Measurements from ENCODE around the gene TAS2R10.

The TAS2R10 gene

GRCh38 chr12:10826258-10826657 is at the start of gene TAS2R10:
Gene TAS2R10 (minus strand): TSS chr12:10826358. CDS start chr12:10826269, 89 bp downstream.
- no peak for DNase-seq (ENCODE audit: low read depth in 1 of 2, low spot score in 1 of 2)
- in situ Hi-C loops (cut with HindIII; ENCODE audit: low pct_unique_long_range_greater_than_20kb, low sequenced_read_pairs), result no loop called here
- TF ChIP-seq JUND (IDR thresholded peaks at IDR 0.05; ENCODE audit: low read depth), result no peak

- no peak for DNase-seq (ENCODE audit: low read depth in 1 of 2, low spot score in 1 of 2)
- no peak for TF ChIP-seq JUND (IDR thresholded peaks at IDR 0.05; ENCODE audit: low read depth)
- in situ Hi-C loops (cut with HindIII; ENCODE audit: low pct_unique_long_range_greater_than_20kb, low sequenced_read_pairs), result no loop called here
Measured at GRCh38 chr12:10873378-10873777, 47.2 kb upstream of the TAS2R10 start.

- in situ Hi-C loops (cut with HindIII; ENCODE audit: low pct_unique_long_range_greater_than_20kb, low sequenced_read_pairs), result no loop called here
- no peak for TF ChIP-seq JUND (IDR thresholded peaks at IDR 0.05; ENCODE audit: low read depth)
- peak in 1 of 2 experiments; percentile 46 for DNase-seq (ENCODE audit: low read depth in 1 of 2, low spot score in 1 of 2)
Measured at GRCh38 chr12:10867381-10867780, 41.2 kb upstream of the TAS2R10 start.

- in situ Hi-C loops (cut with HindIII; ENCODE audit: low pct_unique_long_range_greater_than_20kb, low sequenced_read_pairs), result no loop called here
- TF ChIP-seq JUND (IDR thresholded peaks at IDR 0.05; ENCODE audit: low read depth), result no peak
Measured at GRCh38 chr12:10863512-10864218, 37.5 kb upstream of the TAS2R10 start.

GRCh38 chr12:10861366-10861765 is 35.2 kb upstream of the TAS2R10 start:
- no peak for TF ChIP-seq JUND (IDR thresholded peaks at IDR 0.05; ENCODE audit: low read depth)
- DNase-seq (ENCODE audit: low read depth in 1 of 2, low spot score in 1 of 2), result no peak
- in situ Hi-C loops (cut with HindIII; ENCODE audit: low pct_unique_long_range_greater_than_20kb, low sequenced_read_pairs), result no loop called here

More at GRCh38 chr12:10863512-10864218, 37.5 kb upstream of the TAS2R10 start:
- no peak for DNase-seq (ENCODE audit: low read depth in 1 of 2, low spot score in 1 of 2)

GRCh38 chr12:10855807-10856206 is 29.6 kb upstream of the TAS2R10 start:
- in situ Hi-C loops (cut with HindIII; ENCODE audit: low pct_unique_long_range_greater_than_20kb, low sequenced_read_pairs), result no loop called here
- DNase-seq (ENCODE audit: low read depth in 1 of 2, low spot score in 1 of 2), result no peak
- no peak for TF ChIP-seq JUND (IDR thresholded peaks at IDR 0.05; ENCODE audit: low read depth)

GRCh38 chr12:10853776-10854175 is 27.6 kb upstream of the TAS2R10 start:
- no peak for DNase-seq (ENCODE audit: low read depth in 1 of 2, low spot score in 1 of 2)
- in situ Hi-C loops (cut with HindIII; ENCODE audit: low pct_unique_long_range_greater_than_20kb, low sequenced_read_pairs), result no loop called here
- TF ChIP-seq JUND (IDR thresholded peaks at IDR 0.05; ENCODE audit: low read depth), result no peak

- no peak for DNase-seq (ENCODE audit: low read depth in 1 of 2, low spot score in 1 of 2)
- in situ Hi-C loops (cut with HindIII; ENCODE audit: low pct_unique_long_range_greater_than_20kb, low sequenced_read_pairs), result no loop called here
- no peak for TF ChIP-seq JUND (IDR thresholded peaks at IDR 0.05; ENCODE audit: low read depth)
Measured at GRCh38 chr12:10851243-10851858, 25.2 kb upstream of the TAS2R10 start.

- DNase-seq (ENCODE audit: low read depth in 1 of 2, low spot score in 1 of 2), result no peak
- no peak for TF ChIP-seq JUND (IDR thresholded peaks at IDR 0.05; ENCODE audit: low read depth)
- in situ Hi-C loops (cut with HindIII; ENCODE audit: low pct_unique_long_range_greater_than_20kb, low sequenced_read_pairs), result no loop called here
Measured at GRCh38 chr12:10849425-10849878, 23.3 kb upstream of the TAS2R10 start, which contains the start of gene PRR4. Gene PRR4 (minus strand): TSS chr12:10849475. CDS start chr12:10849437, 38 bp downstream.

- no peak for DNase-seq (ENCODE audit: low read depth in 1 of 2, low spot score in 1 of 2)
- in situ Hi-C loops (cut with HindIII; ENCODE audit: low pct_unique_long_range_greater_than_20kb, low sequenced_read_pairs), result no loop called here
- no peak for TF ChIP-seq JUND (IDR thresholded peaks at IDR 0.05; ENCODE audit: low read depth)
Measured at GRCh38 chr12:10847744-10848143, 21.6 kb upstream of the TAS2R10 start.

- DNase-seq (ENCODE audit: low read depth in 1 of 2, low spot score in 1 of 2), result no peak
- in situ Hi-C loops (cut with HindIII; ENCODE audit: low pct_unique_long_range_greater_than_20kb, low sequenced_read_pairs), result no loop called here
- no peak for TF ChIP-seq JUND (IDR thresholded peaks at IDR 0.05; ENCODE audit: low read depth)
Measured at GRCh38 chr12:10842862-10843261, 16.7 kb upstream of the TAS2R10 start.

- no peak for TF ChIP-seq JUND (IDR thresholded peaks at IDR 0.05; ENCODE audit: low read depth)
- no peak for DNase-seq (ENCODE audit: low read depth in 1 of 2, low spot score in 1 of 2)
- in situ Hi-C loops (cut with HindIII; ENCODE audit: low pct_unique_long_range_greater_than_20kb, low sequenced_read_pairs), result no loop called here
Measured at GRCh38 chr12:10838461-10838860, 12.3 kb upstream of the TAS2R10 start.

- no peak for DNase-seq (ENCODE audit: low read depth in 1 of 2, low spot score in 1 of 2)
- no peak for TF ChIP-seq JUND (IDR thresholded peaks at IDR 0.05; ENCODE audit: low read depth)
- in situ Hi-C loops (cut with HindIII; ENCODE audit: low pct_unique_long_range_greater_than_20kb, low sequenced_read_pairs), result no loop called here
Measured at GRCh38 chr12:10829994-10830393, 3.8 kb upstream of the TAS2R10 start.
